Measurements from ENCODE around the gene AGBL5.

DNA sequence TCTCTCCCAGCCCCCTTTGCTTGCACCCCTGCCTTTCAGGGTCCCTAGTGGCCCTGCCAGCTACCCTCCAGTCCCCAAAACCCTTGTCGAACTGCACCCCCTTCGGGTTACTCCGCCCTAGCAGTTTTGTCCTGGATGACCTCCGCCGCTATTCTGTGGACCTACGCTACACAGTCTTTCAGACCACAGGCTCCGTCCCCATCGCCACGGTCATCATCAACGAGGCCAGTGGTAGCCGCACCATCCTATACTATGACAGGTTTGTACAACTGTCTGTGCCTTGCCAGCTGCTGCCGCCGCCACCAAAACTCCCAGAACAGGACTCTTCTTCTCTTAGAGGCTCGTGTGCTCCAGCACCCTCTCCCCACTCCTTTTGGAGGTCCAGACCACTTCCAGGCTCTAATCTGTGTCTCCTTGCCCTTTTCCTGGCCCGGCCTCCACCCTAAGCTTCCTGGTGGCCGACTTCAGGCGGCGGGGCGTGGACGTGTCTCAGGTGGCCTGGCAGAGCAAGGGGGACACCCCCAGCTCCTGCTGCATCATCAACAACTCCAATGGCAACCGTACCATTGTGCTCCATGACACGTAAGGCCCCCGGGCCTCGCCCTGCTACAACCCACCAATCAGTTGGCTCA lies 43.0 kb downstream of the AGBL5 start:
- TF ChIP-seq, protein P1, sequence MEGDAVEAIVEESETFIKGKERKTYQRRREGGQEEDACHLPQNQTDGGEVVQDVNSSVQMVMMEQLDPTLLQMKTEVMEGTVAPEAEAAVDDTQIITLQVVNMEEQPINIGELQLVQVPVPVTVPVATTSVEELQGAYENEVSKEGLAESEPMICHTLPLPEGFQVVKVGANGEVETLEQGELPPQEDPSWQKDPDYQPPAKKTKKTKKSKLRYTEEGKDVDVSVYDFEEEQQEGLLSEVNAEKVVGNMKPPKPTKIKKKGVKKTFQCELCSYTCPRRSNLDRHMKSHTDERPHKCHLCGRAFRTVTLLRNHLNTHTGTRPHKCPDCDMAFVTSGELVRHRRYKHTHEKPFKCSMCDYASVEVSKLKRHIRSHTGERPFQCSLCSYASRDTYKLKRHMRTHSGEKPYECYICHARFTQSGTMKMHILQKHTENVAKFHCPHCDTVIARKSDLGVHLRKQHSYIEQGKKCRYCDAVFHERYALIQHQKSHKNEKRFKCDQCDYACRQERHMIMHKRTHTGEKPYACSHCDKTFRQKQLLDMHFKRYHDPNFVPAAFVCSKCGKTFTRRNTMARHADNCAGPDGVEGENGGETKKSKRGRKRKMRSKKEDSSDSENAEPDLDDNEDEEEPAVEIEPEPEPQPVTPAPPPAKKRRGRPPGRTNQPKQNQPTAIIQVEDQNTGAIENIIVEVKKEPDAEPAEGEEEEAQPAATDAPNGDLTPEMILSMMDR (IDR thresholded peaks at IDR 0.05), result no peak
- TF ChIP-seq POLR2A (IDR thresholded peaks at IDR 0.05), result no peak
